Neural progenitor cell (in vitro differentiated cells): ENCODE results near the gene KRT33B.

Experiments used
- CTCF ChIP-seq: fragments of 200-600 bp; sonication (generic); IDR thresholded peaks from 2 replicates; pipeline ENCODE4 v1.5.1; 2017; ENCODE audit warnings: antibody characterized with exemption, mild to moderate bottlenecking
- EZH2 ChIP-seq: fragments of 200-600 bp; sonication (generic); IDR thresholded peaks from 2 replicates; pipeline ENCODE4 v1.6.1; 2017; ENCODE audit warnings: antibody characterized with exemption, mild to moderate bottlenecking, moderate library complexity
- EZH2phosphoT487 ChIP-seq: fragments of 200-600 bp; sonication (generic); IDR thresholded peaks from 2 replicates; pipeline ENCODE4 v1.6.1; 2017; ENCODE audit warnings: antibody characterized with exemption

GRCh38 chr17:41326173-41327145 is 43.2 kb downstream of the KRT33B start:
- TF ChIP-seq CTCF, result no peak
- TF ChIP-seq EZH2, result no peak
- no peak for TF ChIP-seq EZH2phosphoT487
